Liver (tissue), 9 donors: ENCODE measurements around the gene CELF5. TPM values are rescaled to one million over a fixed set of nuclear protein-coding genes. Genes with fewer than 3 reads are reported as not detected.

Experiments used
- DNase-seq: peaks from one replicate; pipeline ENCODE4 v3.0.0-alpha.2; 2017; ENCODE audit warnings: low spot score
- H3K27ac ChIP-seq, 2 donors: one replicate each; pipeline ENCODE4 v1.7.0; 2013; ENCODE audit warnings: inconsistent platforms in 2 of 2, low read length in 2 of 2, control low read depth in 1 of 2, low read depth in 1 of 2, mild to moderate bottlenecking in 1 of 2
- H3K27me3 ChIP-seq, 4 donors: one replicate each; pipeline versions ENCODE4 v1.6.1 to v1.7.0; 2013; ENCODE audit warnings: low read length in 3 of 4, inconsistent platforms in 1 of 4, mild to moderate bottlenecking in 1 of 4, moderate library complexity in 1 of 4; ENCODE audit not compliant: control insufficient read depth in 4 of 4, insufficient read depth in 4 of 4
- H3K36me3 ChIP-seq, 4 donors: one replicate each; pipeline versions ENCODE4 v1.6.1 to v1.7.0; 2013; ENCODE audit warnings: low read length in 3 of 4, mild to moderate bottlenecking in 3 of 4, low read depth in 1 of 4, moderate library complexity in 1 of 4; ENCODE audit not compliant: control insufficient read depth in 4 of 4, insufficient read depth in 3 of 4
- H3K4me1 ChIP-seq, 4 donors: one replicate each; pipeline versions ENCODE4 v1.6.1 to v1.7.0; 2013; ENCODE audit warnings: low read length in 3 of 4, mild to moderate bottlenecking in 3 of 4, moderate library complexity in 1 of 4; ENCODE audit not compliant: control insufficient read depth in 4 of 4, insufficient read depth in 4 of 4
- H3K4me3 ChIP-seq, 3 donors: one replicate each; pipeline versions ENCODE4 v1.6.1 to v1.7.0; 2013; ENCODE audit warnings: low read length in 3 of 3, control low read depth in 1 of 3, low read depth in 1 of 3, mild to moderate bottlenecking in 1 of 3
- H3K9ac ChIP-seq, 2 donors: one replicate each; pipeline ENCODE4 v1.7.0; 2013; ENCODE audit warnings: low read length in 2 of 2, mild to moderate bottlenecking in 2 of 2, moderate library complexity in 2 of 2, control low read depth in 1 of 2, low read depth in 1 of 2
- H3K9me3 ChIP-seq, 4 donors: one replicate each; pipeline versions ENCODE4 v1.6.1 to v1.7.0; 2013; ENCODE audit warnings: low read length in 3 of 4; ENCODE audit not compliant: control insufficient read depth in 4 of 4
- CTCF ChIP-seq: fragments of 150-350 bp; IDR thresholded peaks from 2 replicates; pipeline ENCODE4 v1.5.1; 2017; ENCODE audit warnings: improper control_type of control experiment, low read depth, low read length; ENCODE audit not compliant: missing input control
- EGR1 ChIP-seq, 2 donors: IDR thresholded peaks; 2 replicates each; pipeline ENCODE4 v1.6.1; 2016 to 2018; ENCODE audit warnings: antibody characterized with exemption in 2 of 2, low read depth in 2 of 2
- FOXA2 ChIP-seq: IDR thresholded peaks from 2 replicates; pipeline ENCODE4 v1.6.1; 2016; ENCODE audit warnings: antibody characterized with exemption
- GABPA ChIP-seq, 2 donors: IDR thresholded peaks in 1 of 2; conservative IDR thresholded peaks in 1 of 2; 2 replicates each; pipeline ENCODE4 v1.6.1; 2016; ENCODE audit warnings: antibody characterized with exemption in 2 of 2, mild to moderate bottlenecking in 1 of 2, moderate library complexity in 1 of 2
- HNF4A ChIP-seq, 2 donors: conservative IDR thresholded peaks; 2 replicates each; pipeline ENCODE4 v1.6.1; 2016; ENCODE audit warnings: antibody characterized with exemption in 2 of 2, mild to moderate bottlenecking in 2 of 2
- HNF4G ChIP-seq: IDR thresholded peaks from 2 replicates; pipeline ENCODE4 v1.6.1; 2016; ENCODE audit warnings: antibody characterized with exemption
- JUND ChIP-seq, 2 donors: IDR thresholded peaks; 2 replicates each; pipeline ENCODE4 v1.6.1; 2016; ENCODE audit warnings: antibody characterized with exemption in 2 of 2
- MAX ChIP-seq: IDR thresholded peaks from 2 replicates; pipeline ENCODE4 v1.6.1; 2016; ENCODE audit warnings: antibody characterized with exemption
- NR2F2 ChIP-seq: IDR thresholded peaks from 2 replicates; pipeline ENCODE4 v1.6.1; 2016; ENCODE audit warnings: antibody characterized with exemption
- RAD21 ChIP-seq, 2 donors: IDR thresholded peaks; 2 replicates each; pipeline ENCODE4 v1.6.1; 2016; ENCODE audit warnings: antibody characterized with exemption in 2 of 2, mild to moderate bottlenecking in 2 of 2
- REST ChIP-seq: IDR thresholded peaks from 2 replicates; pipeline ENCODE4 v1.6.1; 2016; ENCODE audit warnings: antibody characterized with exemption, mild to moderate bottlenecking
- RXRA ChIP-seq, 2 donors: IDR thresholded peaks; 2 replicates each; pipeline ENCODE4 v1.6.1; 2017 to 2018; ENCODE audit warnings: antibody characterized with exemption in 2 of 2, mild to moderate bottlenecking in 1 of 2
- SP1 ChIP-seq: IDR thresholded peaks from 2 replicates; pipeline ENCODE4 v1.6.1; 2018; ENCODE audit warnings: antibody characterized with exemption, mild to moderate bottlenecking
- TAF1 ChIP-seq: conservative IDR thresholded peaks from 2 replicates; pipeline ENCODE4 v1.6.1; 2016; ENCODE audit warnings: antibody characterized with exemption, mild to moderate bottlenecking
- YY1 ChIP-seq: IDR thresholded peaks from 2 replicates; pipeline ENCODE4 v1.6.1; 2016; ENCODE audit warnings: antibody characterized with exemption, mild to moderate bottlenecking
- ZBTB33 ChIP-seq: IDR thresholded peaks from 2 replicates; pipeline ENCODE4 v1.6.1; 2016; ENCODE audit warnings: antibody characterized with exemption
- WGBS: extraction: QIAGEN DNeasy Blood & Tissue Kit; methylation state at CpG from one replicate; pipeline ENCODE4 v1.1.7; 2013; 5-methylcytosine and 5-hydroxymethylcytosine counted together
- polyA plus RNA-seq, 2 donors: library from polyadenylated mRNA; stranded (reverse) in 1 of 2; unstranded in 1 of 2; fragments of 200-250 nt in 1 of 2; fragments of >200 nt in 1 of 2; fragmentation: Nextera tagmentation in 1 of 2; extraction: Ambion mirVana in 1 of 2; gene quantifications; one replicate each; pipeline versions ENCODE4 v1.2.1 to v1.2.3, GENCODE V29; 2013 to 2015
- total RNA-seq, 2 donors: library from RNA; depleted of rRNA; stranded (reverse); fragments of >200 nt; gene quantifications; one replicate each; pipeline ENCODE4 v1.2.3, GENCODE V29; 2014
- donor health status: healthy.
- donor health status: healthy.
- donor health status: healthy.
- donor health status: healthy.
- donor health status: healthy.

The CELF5 gene
- total and polyA plus RNA-seq, 4 donors, result 0.06 to 0.50 (median 0.26) TPM

- Histone ChIP-seq H3K36me3 (no peaks in the 10 kb centered on the region), H3K27ac (no peak overlapping the region), H3K4me1 (no peaks in the 10 kb centered on the region), H3K9me3 (no peaks in the 10 kb centered on the region), H3K9ac (no peak overlapping the region), H3K27me3 (no peaks in the 10 kb centered on the region), H3K4me3 (no peak overlapping the region)
- TF ChIP-seq RXRA (IDR thresholded peaks at IDR 0.05) (no peak), ZBTB33 (no peak), CTCF (no peak), JUND (IDR thresholded peaks at IDR 0.05) (no peak), REST (no peak), HNF4G (no peak), HNF4A (conservative IDR thresholded peaks at IDR 0.05) (no peak), NR2F2 (no peak)
- no peak for DNase-seq
- WGBS, result 56% methylated on average over 4 of the region's 4 CpGs
Measured at GRCh38 chr19:3236272-3236671, 11.8 kb downstream of the CELF5 start.

GRCh38 chr19:3238066-3238561 is 13.7 kb downstream of the CELF5 start:
- Histone ChIP-seq H3K9ac (no peak overlapping the region), H3K4me3 (no peak overlapping the region), H3K27me3 (no peaks in the 10 kb centered on the region), H3K27ac (no peak overlapping the region), H3K9me3 (no peaks in the 10 kb centered on the region), H3K4me1 (no peaks in the 10 kb centered on the region), H3K36me3 (no peaks in the 10 kb centered on the region)
- no peak for DNase-seq
- 82% methylated on average over 7 of the region's 7 CpGs for WGBS
- no peak for TF ChIP-seq FOXA2
- no peak for TF ChIP-seq GABPA (IDR thresholded peaks at IDR 0.05 in 1 of 2, conservative IDR thresholded peaks at IDR 0.05 in 1 of 2)
- TF ChIP-seq MAX, result no peak
- no peak for TF ChIP-seq JUND (IDR thresholded peaks at IDR 0.05)
- TF ChIP-seq NR2F2, result no peak
- TF ChIP-seq HNF4A (conservative IDR thresholded peaks at IDR 0.05), result no peak
- TF ChIP-seq HNF4G, result no peak
- TF ChIP-seq TAF1, result no peak
- no peak for TF ChIP-seq EGR1 (IDR thresholded peaks at IDR 0.05; ENCODE audit: low read depth in 2 of 2)
- no peak for TF ChIP-seq SP1
- no peak for TF ChIP-seq CTCF
- TF ChIP-seq RAD21 (IDR thresholded peaks at IDR 0.05), result no peak
- no peak for TF ChIP-seq YY1
